GM12874 (cell line): ENCODE measurements around the gene PLCXD1.

Experiments used
- CTCF ChIP-seq: IDR thresholded peaks from 2 replicates; pipeline ENCODE4 v1.5.1; 2011; ENCODE audit warnings: low read depth, mild to moderate bottlenecking, control low read depth, low read length, moderate library complexity; ENCODE audit not compliant: insufficient read depth

PLCXD1 gene

GRCh38 chrX:255923-256331 lies 25.3 kb upstream of the PLCXD1 start:
- no peak for TF ChIP-seq CTCF

- TF ChIP-seq CTCF, result no peak
These were observed 23.4 kb upstream of the PLCXD1 start for GRCh38 chrX:257681-258289.

GRCh38 chrX:258291-259040 lies 22.7 kb upstream of the PLCXD1 start:
- TF ChIP-seq CTCF, result no peak

- no peak for TF ChIP-seq CTCF
These were observed 21.4 kb upstream of the PLCXD1 start for GRCh38 chrX:259692-260355.

- no peak for TF ChIP-seq CTCF
These were observed 19.8 kb upstream of the PLCXD1 start for GRCh38 chrX:261167-261918.

- TF ChIP-seq CTCF, result no peak
These were observed 19.2 kb upstream of the PLCXD1 start for GRCh38 chrX:261919-262352.

GRCh38 chrX:262381-262909 lies 18.7 kb upstream of the PLCXD1 start:
- TF ChIP-seq CTCF, result no peak
